Effector memory CD8-positive, alpha-beta T cell (primary cell): ENCODE results near the gene SDE2.

Experiments used
- ATAC-seq: fragments of 150-1000 bp; cut with Tn5 transposase; replicated peaks from 2 replicates; pipeline ENCODE4 v1.10.0; 2021; ENCODE audit warnings: mild to moderate bottlenecking, moderate library complexity
- DNase-seq, 3 experiments: peaks; one replicate each; pipeline ENCODE4 v3.0.0; 2021
- H3K27ac Mint-ChIP-seq, 2 donors: one replicate each; pipeline ENCODE4 v1.8.0; 2022; ENCODE audit warnings: mild to moderate bottlenecking in 2 of 2, mixed read lengths in 2 of 2, moderate library complexity in 2 of 2
- H3K27me3 Mint-ChIP-seq, 2 donors: one replicate each; pipeline ENCODE4 v1.8.0; 2022; ENCODE audit warnings: mixed read lengths in 2 of 2
- H3K36me3 Mint-ChIP-seq: one replicate; pipeline ENCODE4 v1.8.0; 2022; ENCODE audit warnings: mild to moderate bottlenecking, moderate library complexity, mixed read lengths; ENCODE audit not compliant: insufficient read depth
- H3K4me1 Mint-ChIP-seq, 2 donors: one replicate each; pipeline ENCODE4 v1.8.0; 2022; ENCODE audit warnings: low read depth in 2 of 2, mixed read lengths in 2 of 2
- H3K4me3 Mint-ChIP-seq, 2 donors: one replicate each; pipeline ENCODE4 v1.8.0; 2022; ENCODE audit warnings: mild to moderate bottlenecking in 2 of 2, mixed read lengths in 2 of 2, moderate library complexity in 2 of 2
- H3K9me3 Mint-ChIP-seq, 2 donors: one replicate each; pipeline ENCODE4 v1.8.0; 2022; ENCODE audit warnings: mixed read lengths in 2 of 2

The SDE2 gene

DNA sequence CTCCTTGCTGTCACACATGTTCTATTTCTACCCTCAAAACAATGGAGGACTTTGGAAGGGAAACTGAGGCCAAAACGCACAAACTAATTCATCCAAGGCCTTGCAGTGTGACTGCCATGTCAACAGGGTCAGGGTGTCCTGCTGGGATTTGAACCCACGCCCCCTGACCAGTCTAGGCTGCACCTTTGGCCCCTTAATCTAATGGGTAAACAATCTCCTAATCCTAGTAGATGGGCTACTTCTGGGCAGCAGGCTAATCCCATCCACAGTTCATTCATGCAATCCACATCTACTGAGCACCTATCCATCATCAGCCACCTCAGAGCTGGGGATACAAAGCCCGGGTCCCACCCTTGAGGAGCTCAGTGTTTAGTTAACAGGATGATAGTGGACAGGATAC lies 41.1 kb downstream of the SDE2 start:
- H3K4me3 Mint-ChIP-seq = no peak overlapping the region
- peaks cover 19 to 44% of the 10 kb centered on the region in 2 donors for H3K27me3 Mint-ChIP-seq
- peaks cover 3% of the 10 kb centered on the region for H3K36me3 Mint-ChIP-seq
- H3K9me3 Mint-ChIP-seq = no peaks in the 10 kb centered on the region
- ATAC-seq (no peak), DNase-seq (no peak)
- peaks cover 3 to 4% of the 10 kb centered on the region in 2 donors for H3K4me1 Mint-ChIP-seq
- no peak overlapping the region for H3K27ac Mint-ChIP-seq

DNA sequence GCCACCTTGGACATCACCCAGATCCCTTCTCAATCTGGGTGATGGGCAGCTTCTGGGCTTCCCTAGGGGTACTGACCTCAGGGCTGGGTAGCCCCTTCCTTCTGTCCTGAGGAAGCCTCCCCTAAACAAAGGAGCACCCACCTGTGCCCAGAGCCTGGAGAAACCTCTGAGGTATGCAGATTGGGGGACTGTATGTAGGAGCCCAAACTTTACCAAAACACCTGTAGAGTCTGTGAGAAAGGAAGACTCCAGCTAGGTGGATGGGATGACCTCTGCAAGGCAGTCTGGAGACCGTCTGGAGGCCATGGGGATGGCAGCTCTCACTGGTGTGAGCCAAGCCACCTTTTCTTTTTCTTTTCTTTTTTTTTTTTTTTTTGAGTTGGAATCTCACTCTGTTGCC lies 44.4 kb downstream of the SDE2 start:
- Mint-ChIP-seq H3K36me3 (peaks cover 3% of the 10 kb centered on the region), H3K27me3 (peaks cover 28 to 64% of the 10 kb centered on the region in 2 donors), H3K9me3 (no peaks in the 10 kb centered on the region), H3K27ac (no peak overlapping the region), H3K4me1 (peaks cover 0 to 1% of the 10 kb centered on the region in 2 donors), H3K4me3 (no peak overlapping the region)
- DNase-seq (no peak), ATAC-seq (no peak)

DNA sequence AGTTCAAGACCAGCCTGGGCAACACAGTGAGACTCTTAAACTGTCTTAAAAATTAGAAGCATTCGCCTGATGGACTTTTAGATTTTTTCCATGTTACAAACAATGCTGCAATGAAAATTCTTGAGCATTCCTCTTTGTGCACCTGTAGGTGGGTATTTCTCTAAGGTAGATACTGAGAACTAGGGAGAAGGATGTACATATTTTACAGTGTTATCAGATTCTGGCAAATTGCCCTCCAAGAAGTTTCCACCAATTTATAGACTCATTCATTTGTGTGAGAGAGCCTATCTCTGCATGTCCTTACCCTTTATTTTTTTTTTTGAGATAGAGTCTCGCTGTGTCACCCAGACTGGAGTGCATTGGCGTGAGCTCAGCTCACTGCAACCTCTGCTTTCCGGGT lies 45.8 kb downstream of the SDE2 start:
- Mint-ChIP-seq H3K27me3 (peaks cover 39 to 76% of the 10 kb centered on the region in 2 donors), H3K36me3 (peaks cover 3% of the 10 kb centered on the region), H3K4me1 (peaks cover 0 to 1% of the 10 kb centered on the region in 2 donors), H3K4me3 (no peak overlapping the region), H3K9me3 (no peaks in the 10 kb centered on the region), H3K27ac (no peak overlapping the region)
- no peak for ATAC-seq
- DNase-seq = no peak

DNA sequence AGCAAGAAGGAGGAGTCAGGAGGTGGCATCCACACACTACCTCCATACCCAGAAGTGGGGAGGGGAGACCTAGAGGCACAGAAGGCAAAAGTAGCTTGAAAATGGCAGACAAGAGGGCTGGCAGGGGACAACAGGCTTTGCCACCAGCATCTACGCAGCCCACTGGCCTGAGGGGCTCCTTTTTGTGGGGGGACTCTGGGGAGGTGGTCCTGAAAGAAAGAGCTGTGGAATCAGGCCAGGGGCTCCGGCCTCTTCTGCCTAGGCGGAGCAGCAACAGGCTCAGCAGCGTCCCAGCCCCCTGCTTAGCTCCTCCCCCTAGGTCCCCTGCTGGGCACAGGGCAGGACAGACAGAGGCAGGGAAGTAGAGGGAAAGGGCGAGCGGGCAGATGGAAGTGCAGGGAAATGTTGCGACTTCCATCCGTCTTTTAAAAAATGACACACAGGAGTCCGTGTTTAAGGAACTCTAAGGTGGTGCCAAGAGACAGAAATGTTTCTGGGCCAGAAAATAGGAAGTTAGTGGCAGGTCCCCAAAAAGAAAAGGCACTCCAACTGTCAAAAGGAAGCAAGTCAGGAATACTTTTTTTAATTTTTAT lies 48.1 kb downstream of the SDE2 start:
- H3K4me1 Mint-ChIP-seq = peaks cover 0 to 1% of the 10 kb centered on the region in 2 donors
- H3K9me3 Mint-ChIP-seq = no peaks in the 10 kb centered on the region
- peak overlapping the region in 1 of 2 donors; percentile 20 for H3K27ac Mint-ChIP-seq

DNA sequence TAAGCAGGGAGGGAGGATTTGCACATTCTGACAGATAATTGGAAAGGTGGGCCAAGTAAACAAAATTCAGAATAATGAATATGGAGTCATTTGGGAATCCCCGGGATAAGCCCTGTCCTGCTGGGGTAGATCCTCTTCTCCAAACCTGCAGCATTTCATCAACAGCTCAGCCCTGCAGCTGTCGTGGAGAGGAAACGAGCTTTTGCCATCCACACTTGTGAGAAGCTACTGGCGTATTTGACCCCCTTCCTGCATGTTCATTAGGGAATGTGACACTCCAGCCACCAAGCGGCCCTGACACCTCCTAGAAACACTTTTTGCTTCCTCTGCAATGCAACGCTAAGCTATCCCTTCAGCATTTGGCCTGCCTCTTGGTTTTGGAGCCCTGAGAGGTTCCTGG lies 50.1 kb downstream of the SDE2 start:
- ATAC-seq (no peak), DNase-seq (no peak)
- no peaks in the 10 kb centered on the region for H3K9me3 Mint-ChIP-seq
- no peak overlapping the region for H3K4me3 Mint-ChIP-seq
- H3K27ac Mint-ChIP-seq = no peak overlapping the region
- no peaks in the 10 kb centered on the region for H3K36me3 Mint-ChIP-seq
- H3K27me3 Mint-ChIP-seq = peaks cover 31 to 57% of the 10 kb centered on the region in 2 donors
- peaks cover 10 to 12% of the 10 kb centered on the region in 2 donors for H3K4me1 Mint-ChIP-seq

More for the DNA sequence above, 48.1 kb downstream of the SDE2 start:
- Mint-ChIP-seq H3K4me3 (no peak overlapping the region), H3K36me3 (no peaks in the 10 kb centered on the region), H3K27me3 (peaks cover 39 to 66% of the 10 kb centered on the region in 2 donors)
- no peak for DNase-seq
- ATAC-seq = no peak

DNA sequence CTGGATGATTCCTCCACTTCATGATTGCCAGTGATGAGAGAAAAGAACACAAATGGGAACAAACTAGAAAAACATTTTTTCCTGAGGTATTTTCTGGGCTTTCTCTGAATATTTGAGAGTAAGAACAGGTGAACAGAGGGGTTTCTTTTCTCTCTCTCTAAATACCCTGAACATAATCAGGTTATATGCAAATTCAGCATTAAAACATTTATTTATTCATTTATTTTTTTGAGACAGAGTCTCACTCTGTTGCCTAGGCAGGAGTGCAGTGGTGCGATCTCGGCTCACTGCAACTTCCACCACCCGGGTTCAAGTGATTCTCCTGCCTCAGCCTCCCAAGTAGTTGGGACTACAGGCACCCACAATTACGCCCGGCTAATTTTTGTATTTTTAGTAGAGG lies 52.3 kb downstream of the SDE2 start:
- no peaks in the 10 kb centered on the region for H3K9me3 Mint-ChIP-seq
- no peak for ATAC-seq
- DNase-seq = no peak
- no peak overlapping the region for H3K4me3 Mint-ChIP-seq
- H3K36me3 Mint-ChIP-seq = no peaks in the 10 kb centered on the region
- H3K4me1 Mint-ChIP-seq = peaks cover 11 to 13% of the 10 kb centered on the region in 2 donors
- H3K27me3 Mint-ChIP-seq = peaks cover 26 to 40% of the 10 kb centered on the region in 2 donors
- H3K27ac Mint-ChIP-seq = no peak overlapping the region

DNA sequence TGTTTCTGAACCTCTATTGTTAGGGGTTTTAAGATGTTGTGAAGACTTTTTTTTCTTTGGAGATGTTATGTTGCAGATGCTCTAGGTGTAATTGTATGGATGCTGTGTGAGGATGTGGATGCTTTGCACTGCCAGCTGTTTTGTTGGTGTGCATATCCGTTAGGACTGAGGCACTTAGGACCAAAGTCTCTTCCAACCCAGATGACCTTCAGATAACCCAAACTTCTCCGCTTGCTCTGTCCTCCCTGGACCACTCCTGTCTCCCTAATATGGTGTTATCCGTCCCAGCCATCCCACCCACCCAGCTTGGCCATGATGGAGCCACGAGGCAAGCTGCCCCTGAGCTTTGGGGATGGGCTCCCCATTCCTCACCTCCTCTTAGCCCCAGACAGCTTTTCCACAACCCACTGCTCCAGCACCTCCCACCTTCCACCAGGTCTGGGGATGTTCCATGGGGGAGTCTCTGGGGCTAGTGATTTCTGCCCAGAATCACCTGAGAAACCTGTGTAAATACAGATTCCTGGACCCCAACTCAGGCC lies 53.0 kb downstream of the SDE2 start:
- Mint-ChIP-seq H3K4me1 (peaks cover 11 to 13% of the 10 kb centered on the region in 2 donors), H3K27me3 (peaks cover 23 to 33% of the 10 kb centered on the region in 2 donors), H3K27ac (no peak overlapping the region), H3K9me3 (no peaks in the 10 kb centered on the region), H3K4me3 (no peak overlapping the region), H3K36me3 (no peaks in the 10 kb centered on the region)
- ATAC-seq (no peak), DNase-seq (no peak)

DNA sequence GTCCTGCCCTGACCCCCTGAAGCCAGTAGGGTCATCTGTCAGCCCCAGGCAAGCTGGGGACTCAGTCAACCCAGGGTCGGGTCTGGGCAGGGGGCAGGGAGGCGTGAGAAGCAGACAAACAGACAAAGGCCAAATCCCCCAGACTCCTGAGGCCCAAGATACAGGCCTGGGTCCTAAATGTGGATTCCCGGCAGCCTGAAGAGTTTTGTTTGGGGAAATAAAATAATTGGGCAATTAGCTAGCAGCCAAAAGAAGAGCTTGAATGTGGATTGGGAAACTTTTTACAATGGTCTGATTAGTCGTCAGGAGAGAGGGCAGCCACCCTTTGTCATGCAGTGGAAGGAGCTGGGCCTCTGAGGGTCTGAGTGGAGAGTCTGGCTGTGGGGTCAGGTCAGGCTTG lies 53.6 kb downstream of the SDE2 start:
- ATAC-seq (no peak), DNase-seq (no peak)
- H3K27me3 Mint-ChIP-seq = peaks cover 18 to 30% of the 10 kb centered on the region in 2 donors
- no peaks in the 10 kb centered on the region for H3K9me3 Mint-ChIP-seq
- H3K36me3 Mint-ChIP-seq = no peaks in the 10 kb centered on the region
- no peak overlapping the region for H3K4me3 Mint-ChIP-seq
- peaks cover 9 to 13% of the 10 kb centered on the region in 2 donors for H3K4me1 Mint-ChIP-seq
- H3K27ac Mint-ChIP-seq = no peak overlapping the region

DNA sequence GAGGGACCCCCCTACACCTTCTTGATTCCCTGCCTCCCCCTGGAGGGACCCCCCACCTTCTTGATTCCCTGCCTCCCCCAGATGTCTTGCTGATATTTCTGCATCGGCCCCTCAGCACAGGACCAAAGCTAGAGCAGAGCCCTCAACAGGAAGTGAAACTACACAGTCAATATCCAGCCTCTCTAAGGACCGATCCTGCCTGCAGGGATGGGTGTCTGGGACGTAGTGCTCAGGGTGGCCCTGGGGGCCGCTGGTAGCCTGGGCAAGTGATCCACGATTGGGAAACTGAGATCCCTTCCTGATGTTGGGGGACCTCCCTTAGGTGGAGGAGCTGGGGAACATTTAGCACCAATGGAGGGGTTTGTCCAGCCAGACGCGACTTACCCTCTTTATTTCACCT lies 54.2 kb downstream of the SDE2 start:
- ATAC-seq (peak; percentile 54), DNase-seq (no peak)
- Mint-ChIP-seq H3K4me1 (peaks cover 9 to 13% of the 10 kb centered on the region in 2 donors), H3K4me3 (peak overlapping the region in 1 of 2 donors; percentile 47), H3K27ac (peak overlapping the region; percentile 32 to 85), H3K27me3 (peaks cover 11 to 30% of the 10 kb centered on the region in 2 donors), H3K36me3 (no peaks in the 10 kb centered on the region), H3K9me3 (no peaks in the 10 kb centered on the region)

DNA sequence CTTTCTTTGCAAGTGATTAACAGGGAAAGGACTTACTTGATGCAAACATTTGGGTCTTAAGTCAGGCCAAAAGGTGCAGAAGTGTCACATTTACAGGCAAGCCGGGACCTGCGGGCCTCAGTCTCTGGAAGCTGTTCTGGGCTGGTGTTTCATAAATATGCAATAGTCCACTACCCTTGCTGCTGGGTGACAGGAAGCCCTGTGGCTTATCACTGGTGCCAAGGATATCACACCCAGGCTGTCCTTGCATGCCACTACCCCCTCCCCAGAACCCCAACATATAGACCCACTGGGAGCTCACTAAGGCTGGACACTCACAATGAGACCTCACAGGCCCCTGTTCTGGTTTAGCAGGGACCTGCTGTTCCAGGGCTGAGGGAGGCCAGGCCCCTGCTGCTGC lies 54.8 kb downstream of the SDE2 start:
- Mint-ChIP-seq H3K27me3 (peaks cover 9 to 26% of the 10 kb centered on the region in 2 donors), H3K9me3 (no peaks in the 10 kb centered on the region), H3K27ac (peak overlapping the region; percentile 32 to 85), H3K36me3 (no peaks in the 10 kb centered on the region), H3K4me3 (no peak overlapping the region), H3K4me1 (peaks cover 9 to 13% of the 10 kb centered on the region in 2 donors)
- DNase-seq = no peak
- ATAC-seq = no peak

DNA sequence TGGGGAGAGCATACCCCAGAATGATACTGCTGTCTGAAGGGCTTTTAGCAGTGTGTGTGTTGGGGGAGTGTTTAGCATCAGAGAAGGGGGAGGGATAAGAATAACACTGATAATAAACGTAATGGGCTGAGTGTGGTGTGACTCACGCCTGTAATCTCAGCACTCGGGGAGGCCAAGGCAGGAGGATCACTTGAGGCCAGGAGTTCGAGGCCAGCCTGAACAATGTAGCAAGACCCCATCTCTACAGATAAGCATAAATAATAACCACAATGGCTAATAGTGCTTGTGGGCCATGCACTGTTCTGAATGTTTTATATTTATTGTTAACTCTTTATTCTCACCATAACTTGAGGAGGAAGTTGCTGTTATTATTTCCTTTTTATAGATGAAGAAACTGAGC lies 55.6 kb downstream of the SDE2 start:
- Mint-ChIP-seq H3K27me3 (peaks cover 1 to 18% of the 10 kb centered on the region in 2 donors), H3K27ac (no peak overlapping the region), H3K9me3 (no peaks in the 10 kb centered on the region), H3K4me1 (peaks cover 9 to 13% of the 10 kb centered on the region in 2 donors), H3K36me3 (no peaks in the 10 kb centered on the region), H3K4me3 (no peak overlapping the region)
- ATAC-seq = no peak
- no peak for DNase-seq

DNA sequence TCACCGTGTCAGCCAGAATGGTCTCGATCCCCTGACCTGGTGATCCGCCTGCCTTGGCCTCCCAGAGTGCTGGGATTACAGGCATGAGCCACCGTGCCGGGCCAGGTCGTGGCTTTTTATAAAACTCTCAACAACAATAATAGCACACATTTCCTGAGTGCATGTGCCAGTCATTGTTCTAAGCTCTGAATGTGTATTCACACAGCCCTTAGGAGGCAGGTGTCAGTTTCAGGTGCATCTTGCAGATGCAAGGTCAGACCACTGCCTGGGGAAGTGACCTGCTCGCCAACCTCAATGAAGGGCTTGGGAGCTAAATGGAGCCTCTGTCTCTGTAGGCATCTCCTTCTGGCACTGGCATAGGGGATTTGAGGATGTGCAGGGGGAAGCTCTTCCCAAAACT lies 56.6 kb downstream of the SDE2 start:
- Mint-ChIP-seq H3K4me3 (no peak overlapping the region), H3K9me3 (no peaks in the 10 kb centered on the region), H3K27me3 (peaks cover 0 to 15% of the 10 kb centered on the region in 2 donors), H3K27ac (no peak overlapping the region), H3K4me1 (peaks cover 13% of the 10 kb centered on the region in 2 donors), H3K36me3 (peaks cover 6% of the 10 kb centered on the region)
- DNase-seq = no peak
- no peak for ATAC-seq

DNA sequence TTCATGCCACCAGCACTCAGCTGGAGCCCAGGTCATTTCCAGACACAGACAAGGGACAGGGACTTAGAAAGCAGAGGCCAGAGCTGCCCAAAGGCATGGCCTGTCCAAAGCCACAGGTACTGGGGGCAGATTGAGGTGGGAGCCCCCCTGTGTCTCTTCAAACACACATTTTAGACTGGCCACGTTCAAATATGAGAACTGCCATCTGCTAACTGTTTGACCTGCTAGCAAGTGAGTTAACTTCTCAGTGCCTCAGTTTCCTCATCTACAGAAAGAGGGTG lies 57.3 kb downstream of the SDE2 start:
- Mint-ChIP-seq H3K27ac (no peak overlapping the region), H3K4me1 (peaks cover 13% of the 10 kb centered on the region in 2 donors), H3K9me3 (no peaks in the 10 kb centered on the region), H3K27me3 (peaks cover 0 to 8% of the 10 kb centered on the region in 2 donors), H3K4me3 (no peak overlapping the region), H3K36me3 (peaks cover 6% of the 10 kb centered on the region)
- ATAC-seq (no peak), DNase-seq (no peak)

DNA sequence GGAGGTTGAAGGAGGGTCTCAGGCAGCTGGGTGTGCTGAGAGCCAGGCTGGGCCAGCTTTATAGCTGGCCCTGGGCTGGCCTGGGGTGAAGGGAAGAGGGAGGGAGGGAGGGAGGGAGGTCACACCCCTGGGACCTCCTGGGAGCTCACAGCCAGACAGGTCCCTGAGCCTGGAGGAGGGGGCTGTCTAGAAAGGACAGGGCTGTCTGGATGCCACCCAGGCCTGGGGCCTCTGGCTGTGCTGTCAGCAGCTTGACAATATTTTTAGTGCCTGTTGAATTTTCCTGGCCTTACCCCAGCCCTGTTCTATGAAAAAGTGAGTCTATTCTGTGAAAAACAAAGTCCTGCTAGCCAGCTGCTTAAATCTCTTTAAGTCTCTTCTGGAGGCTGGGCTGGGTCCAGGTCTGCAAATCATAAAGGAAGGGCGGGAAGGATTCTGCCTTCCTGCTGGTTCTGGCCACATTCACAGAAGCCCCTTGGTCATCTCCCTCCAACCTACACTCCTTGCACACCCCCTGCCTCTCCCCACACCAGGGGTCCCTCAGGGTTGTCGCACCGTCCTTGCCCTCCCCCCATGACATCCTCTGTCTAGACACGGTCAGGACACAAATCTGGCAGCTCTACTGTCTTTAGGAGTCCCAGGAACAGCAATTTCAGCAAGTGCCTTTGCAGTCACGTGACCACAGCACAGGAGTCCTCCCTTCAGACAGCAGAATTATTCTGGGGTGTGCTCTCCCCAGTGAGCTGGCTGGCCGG lies 57.8 kb downstream of the SDE2 start, which contains the start of gene LEFTY2:
Gene LEFTY2 (minus strand): TSS at position 34 of the 755 bp plus-strand sequence. CDS start 80 bp downstream, outside the sequence.
- Mint-ChIP-seq H3K27me3 (peaks cover 0 to 8% of the 10 kb centered on the region in 2 donors), H3K4me1 (peaks cover 13% of the 10 kb centered on the region in 2 donors), H3K27ac (no peak within 1 kb of the TSS), H3K4me3 (no peak within 1 kb of the TSS), H3K36me3 (peaks cover 6% of the 10 kb centered on the region), H3K9me3 (no peaks in the 10 kb centered on the region)
- ATAC-seq (no peak), DNase-seq (no peak)
